ENCODE data around the gene CAMK2D. TPM values are rescaled to one million over a fixed set of nuclear protein-coding genes. Genes with fewer than 3 reads are reported as not detected.

Gene CAMK2D
- polyA plus RNA-seq, 3 donors, result 10.4 to 30.6 (median 19.6) TPM

DNA sequence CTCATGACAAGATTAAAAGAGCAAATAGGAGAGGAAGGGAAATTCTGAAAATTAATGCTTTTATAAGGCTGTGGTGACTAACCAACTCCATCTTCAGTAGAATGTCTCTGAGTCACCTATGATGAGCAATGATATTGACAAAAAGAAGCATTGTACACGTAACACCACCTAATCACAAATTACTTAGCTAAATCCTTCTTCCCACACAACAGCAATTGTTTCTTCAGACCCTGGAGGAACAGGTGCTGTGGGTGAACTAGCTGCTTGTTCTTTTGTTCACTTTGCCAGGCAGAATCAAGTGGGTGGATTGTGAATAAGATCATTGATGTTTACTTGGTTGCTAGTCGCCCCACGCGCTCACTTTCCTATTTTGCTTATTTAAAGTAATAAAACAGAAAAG lies 315.5 kb downstream of the CAMK2D start:
- no peaks in the 10 kb centered on the region for H3K4me1 Mint-ChIP-seq
- H3K79me2 ChIP-seq (ENCODE audit: insufficient read depth, low read length), result no peaks in the 10 kb centered on the region
- no CpG with 5 or more reads among the region's 4 CpGs for WGBS (ENCODE audit: insufficient coverage)
- no peak overlapping the region for H3K27ac ChIP-seq (ENCODE audit: low read depth in 1 of 2, low read length in 2 of 2)
- no peaks in the 10 kb centered on the region for H3K36me3 ChIP-seq (replicated peaks in 1 of 2; ENCODE audit: control insufficient read depth in 1 of 2, insufficient read depth in 2 of 2, low read length in 2 of 2)
- no peak overlapping the region for H3K4me3 Mint-ChIP-seq
- H3K9me3 Mint-ChIP-seq, result peaks cover 0 to 5% (median 0%) of the 10 kb centered on the region in 7 donors
- no peak overlapping the region for H3K4me3 ChIP-seq (replicated peaks in 1 of 3; ENCODE audit: low read depth in 2 of 3, low read length in 3 of 3)
- no peaks in the 10 kb centered on the region for H3K27me3 ChIP-seq (ENCODE audit: control insufficient read depth in 2 of 2, insufficient read depth in 2 of 2, low read length in 2 of 2)
- peaks cover 0 to 2% (median 0%) of the 10 kb centered on the region in 3 donors for H3K27me3 Mint-ChIP-seq (ENCODE audit: low read depth in 3 of 3)
- H3K27ac Mint-ChIP-seq, result no peak overlapping the region
- no peaks in the 10 kb centered on the region for H3K9me3 ChIP-seq (replicated peaks in 1 of 2; ENCODE audit: control insufficient read depth in 1 of 2, insufficient read depth in 1 of 2, low read length in 2 of 2)
- peak in 1 of 3 donors; percentile 4 for DNase-seq
- H2AFZ ChIP-seq (ENCODE audit: insufficient read depth, low read depth, low read length, poor library complexity, severe bottlenecking), result no peak overlapping the region
- intact Hi-C loops (cut with micrococcal nuclease), result no loop called here
- no peaks in the 10 kb centered on the region for H3K4me1 ChIP-seq (ENCODE audit: control insufficient read depth in 1 of 2, insufficient read depth in 2 of 2, low read length in 2 of 2)
- TF ChIP-seq, protein P1, sequence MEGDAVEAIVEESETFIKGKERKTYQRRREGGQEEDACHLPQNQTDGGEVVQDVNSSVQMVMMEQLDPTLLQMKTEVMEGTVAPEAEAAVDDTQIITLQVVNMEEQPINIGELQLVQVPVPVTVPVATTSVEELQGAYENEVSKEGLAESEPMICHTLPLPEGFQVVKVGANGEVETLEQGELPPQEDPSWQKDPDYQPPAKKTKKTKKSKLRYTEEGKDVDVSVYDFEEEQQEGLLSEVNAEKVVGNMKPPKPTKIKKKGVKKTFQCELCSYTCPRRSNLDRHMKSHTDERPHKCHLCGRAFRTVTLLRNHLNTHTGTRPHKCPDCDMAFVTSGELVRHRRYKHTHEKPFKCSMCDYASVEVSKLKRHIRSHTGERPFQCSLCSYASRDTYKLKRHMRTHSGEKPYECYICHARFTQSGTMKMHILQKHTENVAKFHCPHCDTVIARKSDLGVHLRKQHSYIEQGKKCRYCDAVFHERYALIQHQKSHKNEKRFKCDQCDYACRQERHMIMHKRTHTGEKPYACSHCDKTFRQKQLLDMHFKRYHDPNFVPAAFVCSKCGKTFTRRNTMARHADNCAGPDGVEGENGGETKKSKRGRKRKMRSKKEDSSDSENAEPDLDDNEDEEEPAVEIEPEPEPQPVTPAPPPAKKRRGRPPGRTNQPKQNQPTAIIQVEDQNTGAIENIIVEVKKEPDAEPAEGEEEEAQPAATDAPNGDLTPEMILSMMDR (IDR thresholded peaks at IDR 0.05), result no peak
- H3K9ac ChIP-seq (ENCODE audit: insufficient read depth, low read length, poor library complexity, severe bottlenecking), result no peak overlapping the region
- H3K4me2 ChIP-seq (replicated peaks; ENCODE audit: extremely low read depth, low read length, poor library complexity, severe bottlenecking), result no peak overlapping the region
- no peaks in the 10 kb centered on the region for H4K20me1 ChIP-seq (ENCODE audit: insufficient read depth, low read length)
- no peaks in the 10 kb centered on the region for H3K36me3 Mint-ChIP-seq

DNA sequence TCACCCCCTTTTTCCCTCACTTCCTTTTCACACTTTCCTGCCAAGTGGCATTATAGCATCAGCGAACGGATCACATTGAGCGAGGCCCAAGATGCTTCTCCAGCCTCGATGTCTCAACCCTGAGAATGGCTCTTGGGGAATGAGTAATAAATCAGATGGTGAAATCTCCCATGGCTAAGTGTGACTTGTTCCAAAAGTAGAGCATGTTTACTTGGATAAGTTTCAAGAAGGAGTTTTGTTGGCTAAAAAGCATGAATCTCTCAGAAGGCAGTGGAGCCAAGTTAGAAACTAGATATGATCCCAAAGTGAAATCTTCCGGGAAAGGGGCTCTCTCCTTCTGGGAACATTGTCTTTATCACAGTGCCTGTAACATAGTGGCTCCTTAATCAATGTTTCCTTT lies 316.3 kb downstream of the CAMK2D start:
- no peaks in the 10 kb centered on the region for H3K27me3 ChIP-seq (ENCODE audit: control insufficient read depth in 2 of 2, insufficient read depth in 2 of 2, low read length in 2 of 2)
- no peaks in the 10 kb centered on the region for H3K9me3 ChIP-seq (replicated peaks in 1 of 2; ENCODE audit: control insufficient read depth in 1 of 2, insufficient read depth in 1 of 2, low read length in 2 of 2)
- H3K4me3 ChIP-seq (replicated peaks in 1 of 3; ENCODE audit: low read depth in 2 of 3, low read length in 3 of 3), result no peak overlapping the region
- no peaks in the 10 kb centered on the region for H4K20me1 ChIP-seq (ENCODE audit: insufficient read depth, low read length)
- 93% methylated on average over 4 of the region's 5 CpGs for WGBS (ENCODE audit: insufficient coverage)
- no peak overlapping the region for H3K4me2 ChIP-seq (replicated peaks; ENCODE audit: extremely low read depth, low read length, poor library complexity, severe bottlenecking)
- H3K79me2 ChIP-seq (ENCODE audit: insufficient read depth, low read length), result no peaks in the 10 kb centered on the region
- Mint-ChIP-seq H3K4me3 (no peak overlapping the region), H3K9me3 (peaks cover 0 to 5% (median 0%) of the 10 kb centered on the region in 7 donors), H3K36me3 (no peaks in the 10 kb centered on the region), H3K4me1 (no peaks in the 10 kb centered on the region), H3K27ac (no peak overlapping the region), H3K27me3 (ENCODE audit: low read depth in 3 of 3) (peaks cover 0 to 2% (median 0%) of the 10 kb centered on the region in 3 donors)
- H3K4me1 ChIP-seq (ENCODE audit: control insufficient read depth in 1 of 2, insufficient read depth in 2 of 2, low read length in 2 of 2), result no peaks in the 10 kb centered on the region
- H2AFZ ChIP-seq (ENCODE audit: insufficient read depth, low read depth, low read length, poor library complexity, severe bottlenecking), result no peak overlapping the region
- TF ChIP-seq, protein P1 (IDR thresholded peaks at IDR 0.05), result no peak
- DNase-seq, result no peak
- H3K9ac ChIP-seq (ENCODE audit: insufficient read depth, low read length, poor library complexity, severe bottlenecking), result no peak overlapping the region
- H3K36me3 ChIP-seq (replicated peaks in 1 of 2; ENCODE audit: control insufficient read depth in 1 of 2, insufficient read depth in 2 of 2, low read length in 2 of 2), result no peaks in the 10 kb centered on the region
- no peak overlapping the region for H3K27ac ChIP-seq (ENCODE audit: low read depth in 1 of 2, low read length in 2 of 2)
- intact Hi-C loops (cut with micrococcal nuclease), result no loop called here

Data from CD14-positive monocyte (primary cell).